ENCODE results near the gene PRDM16.

The PRDM16 gene

GRCh38 chr1:3070644-3071564 lies 1.9 kb downstream of the PRDM16 start:
- no peak for DNase-seq

- DNase-seq: no peak
Measured at GRCh38 chr1:3071565-3072390, 2.8 kb downstream of the PRDM16 start.

GRCh38 chr1:3072391-3073185 lies 3.6 kb downstream of the PRDM16 start:
- DNase-seq: no peak

GRCh38 chr1:3073186-3073488 lies 4.1 kb downstream of the PRDM16 start:
- no peak for DNase-seq

- no peak for DNase-seq
Measured at GRCh38 chr1:3073489-3074296, 4.7 kb downstream of the PRDM16 start.

- no peak for DNase-seq
Measured at GRCh38 chr1:3074297-3074741, 5.3 kb downstream of the PRDM16 start.

- DNase-seq: no peak
Measured at GRCh38 chr1:3074800-3075199, 5.8 kb downstream of the PRDM16 start.

GRCh38 chr1:3075666-3076362 lies 6.8 kb downstream of the PRDM16 start:
- DNase-seq: no peak

GRCh38 chr1:3076363-3076740 lies 7.3 kb downstream of the PRDM16 start:
- DNase-seq: no peak

GRCh38 chr1:3077081-3077480 lies 8.1 kb downstream of the PRDM16 start:
- no peak for DNase-seq

GRCh38 chr1:3077561-3077960 lies 8.6 kb downstream of the PRDM16 start:
- DNase-seq: no peak

- DNase-seq: no peak
Measured at GRCh38 chr1:3078430-3078861, 9.4 kb downstream of the PRDM16 start.

GRCh38 chr1:3078871-3079270 lies 9.9 kb downstream of the PRDM16 start:
- no peak for DNase-seq

- no peak for DNase-seq
Measured at GRCh38 chr1:3079381-3080052, 10.5 kb downstream of the PRDM16 start.

GRCh38 chr1:3080053-3080955 lies 11.3 kb downstream of the PRDM16 start:
- no peak for DNase-seq

- DNase-seq: no peak
Measured at GRCh38 chr1:3081171-3081683, 12.2 kb downstream of the PRDM16 start.

GRCh38 chr1:3082051-3082450 lies 13.0 kb downstream of the PRDM16 start:
- DNase-seq: no peak

- no peak for DNase-seq
Measured at GRCh38 chr1:3082571-3083516, 13.8 kb downstream of the PRDM16 start.

- DNase-seq: no peak
Measured at GRCh38 chr1:3084154-3084553, 15.2 kb downstream of the PRDM16 start.
